WTC11 (cell line): ENCODE measurements around the gene SLC16A7. TPM values are rescaled to one million over a fixed set of nuclear protein-coding genes. Genes with fewer than 3 reads are reported as not detected.

Experiments used
- ATAC-seq: fragments of 200-7000 bp; cut with Tn5 transposase; 2 replicates; pipeline ENCODE4 v1.10.0; 2021; ENCODE audit warnings: mild to moderate bottlenecking, moderate library complexity
- CTCF ChIA-PET: fragments of 300-600 bp; sonication (Branson Sonifier 250); formaldehyde crosslinking; loops from one replicate; lab custom pipeline; 2021; ENCODE audit warnings: antibody characterized with exemption; lab: Charles Lee
- POLR2A ChIA-PET: fragments of 350-600 bp; sonication (Branson Sonifier 250); formaldehyde crosslinking; loops from one replicate; lab custom pipeline; 2021; ENCODE audit warnings: antibody characterized with exemption; lab: Charles Lee
- DNase-seq: peaks from one replicate; pipeline ENCODE4 v3.0.0; 2021; ENCODE audit warnings: low spot score
- H3K27ac Mint-ChIP-seq: 2 replicates; pipeline ENCODE4 v1.8.0; 2021; ENCODE audit warnings: mixed read lengths
- H3K27me3 Mint-ChIP-seq: 2 replicates; pipeline ENCODE4 v1.8.0; 2021; ENCODE audit warnings: low read depth, mild to moderate bottlenecking, moderate library complexity, mixed read lengths
- H3K36me3 Mint-ChIP-seq: 2 replicates; pipeline ENCODE4 v1.8.0; 2021; ENCODE audit warnings: mixed read lengths
- H3K4me1 Mint-ChIP-seq: 2 replicates; pipeline ENCODE4 v1.8.0; 2022; ENCODE audit warnings: mixed read lengths
- H3K4me3 Mint-ChIP-seq: 2 replicates; pipeline ENCODE4 v1.8.0; 2021; ENCODE audit warnings: mild to moderate bottlenecking, moderate library complexity, mixed read lengths
- H3K9me3 Mint-ChIP-seq: 2 replicates; pipeline ENCODE4 v1.8.0; 2021; ENCODE audit warnings: mixed read lengths
- AR ChIP-seq: fragments of 250-450 bp; sonication (Bioruptor Pico); IDR thresholded peaks from 2 replicates; pipeline ENCODE4 v1.9.0; 2021; ENCODE audit warnings: mild to moderate bottlenecking
- ATF2 ChIP-seq: sonication (generic); formaldehyde crosslinking; IDR thresholded peaks from 2 replicates; pipeline ENCODE4 v1.8.1; 2022; ENCODE audit warnings: low read depth, missing genetic modification reagents, borderline replicate concordance
- CTCF ChIP-seq: fragments of 200-600 bp; IDR thresholded peaks from 2 replicates; pipeline ENCODE4 v1.8.0; 2022; ENCODE audit warnings: antibody characterized with exemption
- GTF2I ChIP-seq: fragments of 250-450 bp; sonication (Bioruptor Pico); conservative IDR thresholded peaks from 2 replicates; pipeline ENCODE4 v1.4.0; 2021; ENCODE audit warnings: mild to moderate bottlenecking
- JAZF1 ChIP-seq: fragments of 250-450 bp; sonication (Bioruptor Pico); IDR thresholded peaks from 2 replicates; pipeline ENCODE4 v1.9.0; 2021; ENCODE audit warnings: moderate library complexity, mild to moderate bottlenecking, inconsistent platforms
- KAT7 ChIP-seq: sonication (generic); formaldehyde crosslinking; IDR thresholded peaks from 2 replicates; pipeline ENCODE4 v1.8.1; 2023; ENCODE audit warnings: missing genetic modification reagents, mild to moderate bottlenecking, borderline replicate concordance
- NFE2L1 ChIP-seq: sonication (generic); formaldehyde crosslinking; IDR thresholded peaks from 2 replicates; pipeline ENCODE4 v1.8.1; 2023; ENCODE audit warnings: missing genetic modification reagents
- PRDM15 ChIP-seq: sonication (generic); formaldehyde crosslinking; IDR thresholded peaks from 2 replicates; pipeline ENCODE4 v1.8.0; 2022; ENCODE audit warnings: missing genetic modification reagents
- RORB ChIP-seq: fragments of 250-450 bp; sonication (Bioruptor Pico); IDR thresholded peaks from 2 replicates; pipeline ENCODE4 v1.9.0; 2021; ENCODE audit warnings: mild to moderate bottlenecking
- SMAD3 ChIP-seq: sonication (generic); formaldehyde crosslinking; IDR thresholded peaks from 2 replicates; pipeline ENCODE4 v1.8.0; 2022; ENCODE audit warnings: missing genetic modification reagents, mild to moderate bottlenecking, borderline replicate concordance
- SMAD4 ChIP-seq: sonication (generic); formaldehyde crosslinking; IDR thresholded peaks from 2 replicates; pipeline ENCODE4 v1.8.0; 2022; ENCODE audit warnings: mild to moderate bottlenecking, missing genetic modification reagents
- SP1 ChIP-seq: sonication (generic); formaldehyde crosslinking; conservative IDR thresholded peaks from 2 replicates; pipeline ENCODE4 v1.8.1; 2022; ENCODE audit warnings: missing genetic modification reagents
- STAT6 ChIP-seq: sonication (generic); formaldehyde crosslinking; conservative IDR thresholded peaks from 2 replicates; pipeline ENCODE4 v1.8.1; 2023; ENCODE audit warnings: mild to moderate bottlenecking, low read depth, missing genetic modification reagents, moderate library complexity
- TCF7 ChIP-seq: sonication (generic); formaldehyde crosslinking; IDR thresholded peaks from 2 replicates; pipeline ENCODE4 v1.8.0; 2022; ENCODE audit warnings: mild to moderate bottlenecking, low read depth, missing genetic modification reagents, moderate library complexity
- TEAD4 ChIP-seq: sonication (generic); formaldehyde crosslinking; IDR thresholded peaks from 2 replicates; pipeline ENCODE4 v1.8.0; 2022; ENCODE audit warnings: mild to moderate bottlenecking, missing genetic modification reagents
- ZNF121 ChIP-seq: sonication (generic); formaldehyde crosslinking; IDR thresholded peaks from 2 replicates; pipeline ENCODE4 v1.8.0; 2023; ENCODE audit warnings: missing genetic modification reagents
- ZNF263 ChIP-seq: sonication (generic); formaldehyde crosslinking; IDR thresholded peaks from 2 replicates; pipeline ENCODE4 v1.8.1; 2022; ENCODE audit warnings: low read depth, mild to moderate bottlenecking, moderate library complexity, missing genetic modification reagents
- ZNF281 ChIP-seq: sonication (generic); formaldehyde crosslinking; IDR thresholded peaks from 2 replicates; pipeline ENCODE4 v1.8.0; 2023; ENCODE audit warnings: mild to moderate bottlenecking, missing genetic modification reagents
- ZNF317 ChIP-seq: sonication (generic); formaldehyde crosslinking; IDR thresholded peaks from 2 replicates; pipeline ENCODE4 v1.8.1; 2023; ENCODE audit warnings: low read depth, mild to moderate bottlenecking, moderate library complexity, missing genetic modification reagents, borderline replicate concordance
- ZNF423 ChIP-seq: fragments of 250-450 bp; sonication (Bioruptor Pico); IDR thresholded peaks from 2 replicates; pipeline ENCODE4 v2.1.2; 2022; ENCODE audit warnings: mild to moderate bottlenecking, moderate library complexity
- ZNF671 ChIP-seq: fragments of 250-450 bp; sonication (Bioruptor Pico); IDR thresholded peaks from 2 replicates; pipeline ENCODE4 v1.8.0; 2021; ENCODE audit warnings: mild to moderate bottlenecking
- total RNA-seq: library from RNA; stranded (reverse); gene quantifications from 3 replicates; pipeline ENCODE4 v1.2.3, GENCODE V29; 2021

The SLC16A7 gene
- total RNA-seq, 1 experiment from 2014 or later = 3.4 TPM

GRCh38 chr12:59710004-59710628 is 114.3 kb downstream of the SLC16A7 start:
- POLR2A ChIA-PET = no interaction called here
- H3K27me3 Mint-ChIP-seq = no peaks in the 10 kb centered on the region
- DNase-seq (no peak), ATAC-seq (no peak)
- no peak for TF ChIP-seq ATF2
- TF ChIP-seq NFE2L1 (CRISPR knock-in tag) = no peak
- no peak for TF ChIP-seq ZNF423 (CRISPR knock-in tag)
- TF ChIP-seq SP1 (CRISPR knock-in tag) = no peak
- TF ChIP-seq PRDM15 (CRISPR knock-in tag) = no peak
- no peak for TF ChIP-seq ZNF121
- TF ChIP-seq AR = no peak
- no peak for TF ChIP-seq TEAD4
- TF ChIP-seq TCF7 (CRISPR knock-in tag) = no peak
- no peak for TF ChIP-seq ZNF671 (CRISPR knock-in tag)
- TF ChIP-seq JAZF1 (CRISPR knock-in tag) = no peak
- no peak for TF ChIP-seq ZNF281
- TF ChIP-seq ZNF263 (CRISPR knock-in tag) = no peak
- TF ChIP-seq RORB = no peak
- TF ChIP-seq SMAD3 (CRISPR knock-in tag) = no peak
- TF ChIP-seq SMAD4 (CRISPR knock-in tag) = no peak
- TF ChIP-seq, all 79 proteins: peak for 0
- H3K36me3 Mint-ChIP-seq = no peaks in the 10 kb centered on the region
- H3K4me1 Mint-ChIP-seq = no peaks in the 10 kb centered on the region
- H3K4me3 Mint-ChIP-seq = no peak overlapping the region
- peaks cover 6% of the 10 kb centered on the region; the same call in 1 of the 2 replicates for H3K9me3 Mint-ChIP-seq
- no peak overlapping the region for H3K27ac Mint-ChIP-seq
- CTCF ChIA-PET = interaction anchor here (0.5 kb wide), 1 partner anchor 110 kb away, joined by 4 read pairs; no protein-coding TSS in a partner anchor

GRCh38 chr12:59710964-59711363 is 115.1 kb downstream of the SLC16A7 start:
- DNase-seq (no peak), ATAC-seq (no peak)
- H3K4me3 Mint-ChIP-seq = no peak overlapping the region
- H3K27ac Mint-ChIP-seq = no peak overlapping the region
- H3K36me3 Mint-ChIP-seq = no peaks in the 10 kb centered on the region
- ChIA-PET CTCF (interaction anchor here (0.5 kb wide), 1 partner anchor 111 kb away, joined by 4 read pairs; no protein-coding TSS in a partner anchor), POLR2A (no interaction called here)
- H3K27me3 Mint-ChIP-seq = no peaks in the 10 kb centered on the region
- H3K9me3 Mint-ChIP-seq = peaks cover 6% of the 10 kb centered on the region; the same call in 1 of the 2 replicates
- H3K4me1 Mint-ChIP-seq = no peaks in the 10 kb centered on the region
- TF ChIP-seq TCF7 (CRISPR knock-in tag) (no peak), STAT6 (CRISPR knock-in tag) (no peak), KAT7 (CRISPR knock-in tag) (no peak), CTCF (no peak), GTF2I (CRISPR knock-in tag) (no peak), ZNF317 (no peak)
